Measurements from ENCODE around the gene AFF3. TPM values are rescaled to one million over a fixed set of nuclear protein-coding genes. Genes with fewer than 3 reads are reported as not detected.

The AFF3 gene
- total and polyA plus RNA-seq, 4 donors, result 4.2 to 90.9 (median 14.6) TPM

- H3K9ac ChIP-seq (ENCODE audit: insufficient read depth in 1 of 2, low read length in 2 of 2), result no peak overlapping the region
- no peak overlapping the region for H3K4me3 ChIP-seq
- H3K36me3 ChIP-seq (ENCODE audit: control insufficient read depth in 4 of 4, insufficient read depth in 4 of 4, low read length in 4 of 4), result no peaks in the 10 kb centered on the region
- peaks cover 0 to 13% (median 3%) of the 10 kb centered on the region in 5 donors for H3K4me1 ChIP-seq (ENCODE audit: control insufficient read depth in 5 of 5, insufficient read depth in 5 of 5, low read length in 5 of 5)
- no peak for TF ChIP-seq CTCF (IDR thresholded peaks at IDR 0.05; ENCODE audit: control extremely low read depth, extremely low read depth)
- H3K9me3 ChIP-seq (ENCODE audit: control insufficient read depth in 4 of 4, insufficient read depth in 3 of 4, low read length in 3 of 4), result no peaks in the 10 kb centered on the region
- WGBS, 2 donors, result 86 to 94% methylated on average over 11 of the region's 11 CpGs
- no peak for DNase-seq
- H3K27me3 ChIP-seq (ENCODE audit: control insufficient read depth in 3 of 3, insufficient read depth in 3 of 3, low read length in 2 of 3), result no peaks in the 10 kb centered on the region
- ATAC-seq (ENCODE audit: insufficient read depth, low FRiP score), result no peak
- no peak overlapping the region for H3K27ac ChIP-seq (ENCODE audit: low read depth in 1 of 2, low read length in 1 of 2)
Measured at GRCh38 chr2:99609851-99610381, 532.5 kb downstream of the AFF3 start.

GRCh38 chr2:99608861-99609260 lies 533.5 kb downstream of the AFF3 start:
- DNase-seq (no peak), ATAC-seq (ENCODE audit: insufficient read depth, low FRiP score) (no peak)
- no peak for TF ChIP-seq CTCF (IDR thresholded peaks at IDR 0.05; ENCODE audit: control extremely low read depth, extremely low read depth)
- Histone ChIP-seq H3K36me3 (ENCODE audit: control insufficient read depth in 4 of 4, insufficient read depth in 4 of 4, low read length in 4 of 4) (no peaks in the 10 kb centered on the region), H3K9ac (ENCODE audit: insufficient read depth in 1 of 2, low read length in 2 of 2) (no peak overlapping the region), H3K9me3 (ENCODE audit: control insufficient read depth in 4 of 4, insufficient read depth in 3 of 4, low read length in 3 of 4) (no peaks in the 10 kb centered on the region), H3K27me3 (ENCODE audit: control insufficient read depth in 3 of 3, insufficient read depth in 3 of 3, low read length in 2 of 3) (no peaks in the 10 kb centered on the region), H3K4me3 (no peak overlapping the region), H3K4me1 (ENCODE audit: control insufficient read depth in 5 of 5, insufficient read depth in 5 of 5, low read length in 5 of 5) (peaks cover 0 to 13% (median 3%) of the 10 kb centered on the region in 5 donors), H3K27ac (ENCODE audit: low read depth in 1 of 2, low read length in 1 of 2) (no peak overlapping the region)
- WGBS, 2 donors, result 86 to 90% methylated on average over 1 of the region's 1 CpG

- Histone ChIP-seq H3K36me3 (ENCODE audit: control insufficient read depth in 4 of 4, insufficient read depth in 4 of 4, low read length in 4 of 4) (no peaks in the 10 kb centered on the region), H3K9ac (ENCODE audit: insufficient read depth in 1 of 2, low read length in 2 of 2) (no peak overlapping the region), H3K4me1 (ENCODE audit: control insufficient read depth in 5 of 5, insufficient read depth in 5 of 5, low read length in 5 of 5) (peaks cover 0 to 13% (median 3%) of the 10 kb centered on the region in 5 donors), H3K4me3 (no peak overlapping the region), H3K27me3 (ENCODE audit: control insufficient read depth in 3 of 3, insufficient read depth in 3 of 3, low read length in 2 of 3) (no peaks in the 10 kb centered on the region), H3K9me3 (ENCODE audit: control insufficient read depth in 4 of 4, insufficient read depth in 3 of 4, low read length in 3 of 4) (no peaks in the 10 kb centered on the region), H3K27ac (ENCODE audit: low read depth in 1 of 2, low read length in 1 of 2) (no peak overlapping the region)
- WGBS, 2 donors, result 56 to 86% methylated on average over 4 of the region's 4 CpGs
- ATAC-seq (ENCODE audit: insufficient read depth, low FRiP score) (no peak), DNase-seq (no peak)
- no peak for TF ChIP-seq CTCF (IDR thresholded peaks at IDR 0.05; ENCODE audit: control extremely low read depth, extremely low read depth)
Measured at GRCh38 chr2:99607861-99608491, 534.4 kb downstream of the AFF3 start.

Measured in lung (tissue), 12 donors.